GM10847 (cell line): ENCODE measurements around the gene VSIG2.

Experiments
- POLR2A ChIP-seq: IDR thresholded peaks from 2 replicates; pipeline ENCODE4 v1.6.1; 2011; ENCODE audit not compliant: insufficient read length; ENCODE audit errors: extremely low read depth

The VSIG2 gene

GRCh38 chr11:124756753-124757227 lies 4.7 kb upstream of the VSIG2 start:
- no peak for TF ChIP-seq POLR2A

GRCh38 chr11:124756033-124756752 lies 4.1 kb upstream of the VSIG2 start:
- no peak for TF ChIP-seq POLR2A

GRCh38 chr11:124754710-124755109 lies 2.7 kb upstream of the VSIG2 start:
- no peak for TF ChIP-seq POLR2A

- no peak for TF ChIP-seq POLR2A
These were observed 2.3 kb upstream of the VSIG2 start for GRCh38 chr11:124754309-124754708.

GRCh38 chr11:124753624-124754023 lies 1.6 kb upstream of the VSIG2 start:
- TF ChIP-seq POLR2A, result no peak

GRCh38 chr11:124753205-124753604 lies 1.1 kb upstream of the VSIG2 start:
- TF ChIP-seq POLR2A, result no peak

GRCh38 chr11:124752471-124753102 lies 532 bp upstream of the VSIG2 start:
- no peak for TF ChIP-seq POLR2A

- no peak for TF ChIP-seq POLR2A
These were observed 689 bp downstream of the VSIG2 start for GRCh38 chr11:124751391-124751740.

GRCh38 chr11:124749912-124750311 lies 2.1 kb downstream of the VSIG2 start:
- TF ChIP-seq POLR2A, result no peak

GRCh38 chr11:124748481-124749343 lies 3.3 kb downstream of the VSIG2 start:
- TF ChIP-seq POLR2A, result no peak

- no peak for TF ChIP-seq POLR2A
These were observed 4.0 kb downstream of the VSIG2 start for GRCh38 chr11:124748100-124748418.

GRCh38 chr11:124747406-124748099 lies 4.5 kb downstream of the VSIG2 start:
- TF ChIP-seq POLR2A, result no peak

GRCh38 chr11:124746621-124747243 lies 5.3 kb downstream of the VSIG2 start:
- no peak for TF ChIP-seq POLR2A

GRCh38 chr11:124745835-124746620 lies 6.0 kb downstream of the VSIG2 start:
- TF ChIP-seq POLR2A, result no peak

GRCh38 chr11:124745270-124745834 lies 6.7 kb downstream of the VSIG2 start:
- no peak for TF ChIP-seq POLR2A
